ENCODE data around the gene BTBD17.

BTBD17 gene

GRCh38 chr17:74356646-74357465, 4.8 kb downstream of the BTBD17 start:
- DNase-seq: no peak

DNA sequence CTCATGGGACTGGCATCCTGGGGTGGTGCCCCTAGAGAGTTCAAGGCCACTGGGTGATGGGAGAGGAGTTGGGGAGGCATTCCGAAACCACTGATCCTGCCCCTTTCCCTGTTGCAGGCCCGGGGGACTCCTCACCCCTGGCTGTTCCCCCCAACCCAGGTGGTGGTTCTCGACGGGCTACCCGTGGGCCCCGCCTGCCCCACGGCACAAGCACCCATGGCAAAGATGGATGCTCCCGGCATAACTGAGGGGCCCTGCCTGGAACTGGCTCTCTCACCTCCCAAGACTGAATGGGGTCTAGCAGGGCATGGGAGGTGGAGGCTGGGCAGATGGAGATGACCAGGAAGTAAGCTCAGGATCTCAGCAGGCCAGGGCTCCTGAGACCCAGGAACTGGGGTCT, 6.6 kb downstream of the BTBD17 start:
- no peak for DNase-seq

- DNase-seq: no peak
Observed at GRCh38 chr17:74354561-74354960, 7.1 kb downstream of the BTBD17 start.

DNA sequence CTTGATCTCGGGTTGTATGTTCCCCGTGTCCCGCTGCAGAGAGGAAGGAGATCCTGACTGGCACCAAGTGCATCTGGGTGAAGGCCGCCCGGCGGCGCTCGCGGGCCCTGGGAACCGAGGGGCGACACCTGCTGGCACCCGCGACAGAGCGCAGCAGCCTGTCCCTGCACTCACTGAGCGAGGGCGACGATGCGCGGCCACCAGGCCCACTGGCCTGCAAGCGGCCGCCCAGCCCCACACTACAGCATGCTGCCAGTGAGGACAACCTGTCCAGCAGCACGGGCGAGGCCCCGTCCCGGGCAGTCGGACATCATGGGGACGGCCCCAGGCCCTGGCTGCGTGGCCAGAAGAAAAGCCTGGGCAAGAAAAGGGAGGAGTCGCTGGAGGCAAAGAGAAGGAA, 7.5 kb downstream of the BTBD17 start:
- no peak for DNase-seq

- DNase-seq: no peak
Observed at GRCh38 chr17:74353446-74354060, 8.1 kb downstream of the BTBD17 start.

DNA sequence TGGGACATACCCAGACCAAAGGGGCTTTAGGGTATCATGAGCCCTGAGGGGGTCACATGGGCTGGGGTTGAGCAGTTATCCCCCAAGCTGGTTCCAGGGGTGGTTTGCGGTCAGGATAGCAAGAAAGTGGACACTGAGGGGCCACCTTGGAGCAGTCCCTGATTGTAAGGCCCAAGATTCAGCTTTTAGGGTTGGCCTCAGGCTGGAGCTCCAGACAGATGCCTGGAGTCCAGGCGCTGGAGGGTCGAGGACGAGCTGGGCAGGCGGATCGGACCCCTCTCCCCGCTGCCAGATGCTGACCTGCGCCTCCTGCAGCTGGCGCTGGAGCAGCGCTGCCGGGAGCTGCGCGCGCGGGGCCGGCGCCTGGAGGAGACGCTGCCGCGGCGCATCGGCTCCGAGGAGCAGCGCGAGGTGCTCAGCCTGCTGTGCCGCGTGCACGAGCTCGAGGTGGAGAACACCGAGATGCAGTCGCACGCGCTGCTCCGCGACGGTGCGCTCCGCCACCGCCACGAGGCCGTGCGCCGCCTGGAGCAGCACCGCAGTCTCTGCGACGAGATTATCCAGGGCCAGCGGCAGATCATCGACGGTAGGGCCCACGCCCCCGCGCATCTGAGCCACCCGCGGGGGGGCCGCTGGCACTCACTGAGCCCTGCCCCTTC, 10.0 kb downstream of the BTBD17 start:
- no peak for DNase-seq

- no peak for DNase-seq
Observed at GRCh38 chr17:74350486-74350885, 11.2 kb downstream of the BTBD17 start.

GRCh38 chr17:74349120-74349519, 12.5 kb downstream of the BTBD17 start:
- no peak for DNase-seq

GRCh38 chr17:74347646-74348045, 14.0 kb downstream of the BTBD17 start:
- no peak for DNase-seq

GRCh38 chr17:74345433-74346241, 16.0 kb downstream of the BTBD17 start:
- no peak for DNase-seq

GRCh38 chr17:74344658-74345057, 17.0 kb downstream of the BTBD17 start:
- no peak for DNase-seq

DNA sequence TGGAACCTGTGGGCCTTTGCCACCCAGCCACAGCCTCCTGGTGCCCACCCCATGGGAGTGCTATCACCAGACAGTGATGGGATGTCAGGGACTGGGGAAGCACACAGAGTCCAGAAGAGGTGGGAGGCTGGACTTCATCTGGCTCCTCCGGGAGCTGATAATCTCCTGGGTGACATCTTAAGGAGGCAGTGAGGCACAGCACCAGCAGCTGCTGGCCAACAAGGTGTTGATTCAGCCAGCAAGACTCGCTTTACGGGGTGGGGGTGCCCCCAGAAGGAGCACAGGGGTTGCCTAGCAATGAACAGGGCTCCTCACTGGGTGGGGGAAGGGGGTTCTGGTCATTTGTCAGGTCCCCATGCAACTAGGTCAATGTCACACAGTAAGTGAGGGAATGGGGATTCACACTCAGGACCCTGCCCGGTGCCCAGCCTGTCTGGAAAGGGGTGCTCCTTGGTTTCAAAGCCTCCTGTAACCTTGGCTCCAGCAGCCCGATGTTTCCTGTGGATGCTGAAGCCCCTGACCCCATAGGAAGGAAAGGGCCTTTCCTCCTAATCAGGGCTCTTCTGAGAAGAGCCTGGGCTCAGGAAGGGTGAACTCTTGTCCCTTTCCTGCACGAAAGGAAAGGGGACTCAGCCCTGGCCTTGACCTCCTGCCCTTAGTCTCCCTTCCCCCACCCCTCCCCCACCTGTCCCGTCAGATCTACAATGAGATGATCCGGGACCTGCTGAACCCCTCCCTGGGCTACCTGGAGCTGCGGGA, 18.0 kb downstream of the BTBD17 start:
- no peak for DNase-seq

DNA sequence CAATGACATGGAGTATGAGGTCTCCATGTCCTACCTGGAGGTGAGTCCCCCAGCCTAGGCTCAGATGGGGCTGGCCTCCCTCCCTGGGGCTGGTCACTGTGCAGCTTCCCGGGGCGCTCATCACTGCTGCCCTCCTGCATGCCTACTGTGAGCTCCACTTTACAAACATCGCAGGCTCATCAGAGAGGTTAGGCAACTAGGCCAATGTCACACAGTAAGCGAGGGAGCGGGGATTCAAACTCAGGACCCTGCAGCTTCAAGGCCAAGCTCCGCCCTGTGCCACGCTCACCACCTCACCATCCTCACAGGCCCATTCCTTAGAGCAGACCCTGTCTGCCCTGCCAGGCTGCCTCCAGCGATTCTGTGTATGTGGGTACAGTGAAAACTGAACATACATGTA, 18.5 kb downstream of the BTBD17 start:
- no peak for DNase-seq

DNA sequence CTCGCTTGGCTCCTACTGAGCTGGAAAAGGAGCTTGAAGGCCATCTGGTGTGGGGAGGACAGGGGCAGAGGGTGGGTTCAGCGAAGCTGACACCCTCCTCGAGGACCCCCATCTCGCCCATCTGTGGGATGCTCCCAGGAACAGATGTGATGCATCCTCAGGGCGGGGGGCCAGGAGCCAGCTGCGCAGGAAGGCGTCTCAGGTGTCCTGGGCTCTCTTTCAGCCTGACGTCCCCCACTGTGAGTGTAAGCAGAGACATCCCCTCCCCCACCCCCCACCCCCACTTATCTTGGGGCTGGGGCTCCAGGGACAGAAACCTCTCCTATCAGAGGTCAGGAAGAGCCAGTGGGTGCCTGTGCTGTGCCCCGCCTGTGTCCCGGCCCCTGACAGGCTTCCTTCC, 19.4 kb downstream of the BTBD17 start:
- DNase-seq: no peak

- no peak for DNase-seq
Observed at GRCh38 chr17:74340470-74341023, 21.1 kb downstream of the BTBD17 start.

- peak; percentile 68 for DNase-seq
Observed at GRCh38 chr17:74339537-74340195, 22.0 kb downstream of the BTBD17 start.

DNA sequence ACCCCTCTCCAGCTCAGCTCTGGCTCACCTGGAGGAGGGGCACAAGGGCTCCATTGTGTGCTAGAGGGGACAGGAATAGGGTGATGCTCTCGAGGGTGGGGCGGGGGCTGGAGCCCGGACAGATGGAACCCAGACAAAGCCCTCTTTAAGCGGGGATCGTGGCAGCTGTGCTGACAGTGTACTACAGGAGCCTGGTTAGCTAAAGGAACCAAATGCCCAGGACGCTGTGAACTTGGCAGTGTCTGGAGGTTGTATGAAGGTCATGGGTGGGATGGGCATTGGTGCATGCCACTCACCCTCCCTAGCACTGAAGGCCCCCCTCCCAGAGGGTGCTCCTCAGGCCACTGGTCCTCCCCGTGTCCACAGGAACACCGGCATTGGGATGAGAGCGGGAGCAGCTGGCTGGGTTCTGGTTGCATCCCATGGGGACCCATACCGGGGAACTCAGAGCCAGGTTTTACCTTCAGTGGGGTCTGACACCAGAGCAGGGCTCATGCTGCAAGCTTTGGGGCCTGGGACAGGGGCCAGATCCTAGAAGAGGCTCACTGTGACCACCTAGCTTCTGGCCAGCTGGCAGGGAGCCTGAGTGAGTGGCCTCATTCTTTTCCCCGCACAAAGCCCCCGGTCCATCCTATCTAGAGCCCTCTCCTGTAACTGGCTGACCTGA, 23.7 kb downstream of the BTBD17 start:
- DNase-seq: peak; percentile 52

DNA sequence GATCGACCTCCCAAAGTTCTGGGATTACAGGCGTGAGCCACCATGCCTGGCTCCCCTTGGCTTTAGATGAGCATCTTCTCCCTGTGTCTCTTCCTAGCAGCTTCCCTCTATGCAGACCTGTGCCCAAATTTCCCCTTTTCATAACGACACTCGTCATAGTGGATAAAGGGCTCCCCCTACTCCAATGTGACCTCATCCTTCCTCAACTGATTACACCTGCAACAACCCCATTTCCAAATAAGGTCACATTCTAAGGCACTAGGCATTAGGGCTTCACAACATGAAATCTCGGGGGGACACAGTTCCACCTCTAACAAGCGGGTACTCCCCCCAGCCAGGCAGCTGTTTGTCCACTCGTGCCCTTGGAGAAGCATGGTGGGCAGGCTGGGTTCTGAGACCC, 25.4 kb downstream of the BTBD17 start:
- no peak for DNase-seq

DNA sequence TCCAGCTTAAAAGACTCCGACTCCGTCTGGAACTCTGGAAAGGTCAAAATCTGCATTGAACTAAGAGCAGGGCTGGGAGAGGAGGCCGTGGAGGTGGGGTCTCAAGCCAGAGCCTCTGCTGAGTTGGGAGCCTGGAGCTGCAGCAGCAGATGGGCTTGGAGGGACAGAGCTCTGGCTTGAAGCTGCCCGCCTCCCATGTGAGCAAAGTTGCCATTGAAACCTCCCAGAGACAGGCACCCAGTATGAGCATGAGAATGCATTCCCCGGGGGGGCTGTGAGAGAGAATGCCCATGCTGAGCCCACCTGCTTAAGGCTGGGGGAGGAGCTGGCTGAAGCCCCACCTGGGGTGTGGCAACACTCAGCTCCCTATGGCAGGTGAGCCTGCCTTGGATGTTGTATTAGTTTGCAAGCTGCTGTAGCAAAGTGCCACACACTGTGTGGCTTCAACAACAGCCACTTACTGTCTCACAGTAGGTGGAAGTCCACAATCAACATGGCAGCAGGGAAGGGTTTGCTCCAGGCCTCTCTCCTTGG, 26.1 kb downstream of the BTBD17 start:
- no peak for DNase-seq

GRCh38 chr17:74334393-74335039, 27.2 kb downstream of the BTBD17 start:
- no peak for DNase-seq

All from NCI-H774 (cell line).